Measurements from ENCODE around the gene TBC1D22B. TPM values are rescaled to one million over a fixed set of nuclear protein-coding genes. Genes with fewer than 3 reads are reported as not detected.

Gene TBC1D22B, protein sequence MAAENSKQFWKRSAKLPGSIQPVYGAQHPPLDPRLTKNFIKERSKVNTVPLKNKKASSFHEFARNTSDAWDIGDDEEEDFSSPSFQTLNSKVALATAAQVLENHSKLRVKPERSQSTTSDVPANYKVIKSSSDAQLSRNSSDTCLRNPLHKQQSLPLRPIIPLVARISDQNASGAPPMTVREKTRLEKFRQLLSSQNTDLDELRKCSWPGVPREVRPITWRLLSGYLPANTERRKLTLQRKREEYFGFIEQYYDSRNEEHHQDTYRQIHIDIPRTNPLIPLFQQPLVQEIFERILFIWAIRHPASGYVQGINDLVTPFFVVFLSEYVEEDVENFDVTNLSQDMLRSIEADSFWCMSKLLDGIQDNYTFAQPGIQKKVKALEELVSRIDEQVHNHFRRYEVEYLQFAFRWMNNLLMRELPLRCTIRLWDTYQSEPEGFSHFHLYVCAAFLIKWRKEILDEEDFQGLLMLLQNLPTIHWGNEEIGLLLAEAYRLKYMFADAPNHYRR
- total RNA-seq = 13.8 TPM

DNA sequence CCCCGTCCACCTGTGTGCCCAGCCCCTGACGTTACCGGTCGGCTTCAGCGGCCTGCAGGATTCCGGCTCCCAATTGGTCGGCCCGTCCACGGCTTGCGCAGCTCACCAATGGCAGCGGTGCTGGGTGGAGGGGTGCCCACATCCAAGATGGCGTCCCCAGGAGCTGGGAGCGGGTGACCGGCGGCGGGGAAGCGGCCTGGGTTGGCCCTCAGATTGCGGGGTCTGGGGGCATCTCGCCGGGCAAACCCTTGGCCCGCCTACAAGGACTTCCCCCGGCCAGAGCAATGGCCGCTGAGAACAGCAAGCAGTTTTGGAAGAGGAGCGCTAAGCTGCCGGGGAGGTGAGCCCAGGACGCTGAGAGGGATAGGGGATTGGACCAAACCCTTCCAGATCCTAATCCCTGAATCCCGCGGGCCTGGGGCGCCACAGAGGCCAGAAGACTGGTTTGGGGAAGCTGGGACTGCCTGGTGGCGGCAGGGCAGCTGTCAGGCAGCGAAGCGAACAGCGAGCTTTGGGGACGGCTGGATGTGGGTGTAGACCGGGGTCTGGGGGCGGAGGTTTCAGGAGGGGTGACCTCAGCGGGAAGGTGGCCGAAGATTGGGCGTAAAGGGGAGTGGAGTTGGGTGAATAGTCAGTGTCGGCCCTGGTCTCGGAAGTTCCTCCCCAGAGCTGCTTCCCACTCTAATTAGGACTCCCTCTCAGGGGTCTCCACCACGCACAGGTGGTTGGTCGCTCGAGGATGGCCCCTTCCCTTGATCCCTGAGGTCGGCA, at the start of gene TBC1D22B, which contains the start of gene TMEM217:
Gene TBC1D22B (plus strand): TSS at position 139 of the 771 bp plus-strand sequence. CDS start 146 bp downstream, at position 285.
Gene TMEM217 (minus strand): TSS at position 511 of the 771 bp plus-strand sequence. CDS start 39,114 bp downstream, outside the sequence.

GRCh38 chr6:37353761-37354525, 96.4 kb downstream of the TBC1D22B start, which contains the start of gene RNF8:
RNF8 (plus strand) TSS chr6:37353983; CDS start chr6:37354165, 182 bp downstream.

Small RNA genes lying within 50 kb of the gene (small RNA-seq; reads per million reads assigned to genes)
- not detected for gene AL096712.1
- gene RN7SL273P = not detected

Other genes starting within 250 kb of the TBC1D22B start
- 14.5 TPM for gene PIM1, start 87.6 kb upstream of the TBC1D22B start, total RNA-seq
- 1.8 TPM for gene TMEM217, start 372 bp downstream of the TBC1D22B start, total RNA-seq
- gene RNF8, start 96.2 kb downstream of the TBC1D22B start, total RNA-seq = 24.2 TPM
- gene CMTR1, start 175.4 kb downstream of the TBC1D22B start, total RNA-seq = 37.8 TPM
- 22.1 TPM for gene CCDC167, start 242.1 kb downstream of the TBC1D22B start, total RNA-seq

All from diencephalon (tissue), 1 donor.